ENCODE measurements around the gene DDX51.

Gene DDX51

DNA sequence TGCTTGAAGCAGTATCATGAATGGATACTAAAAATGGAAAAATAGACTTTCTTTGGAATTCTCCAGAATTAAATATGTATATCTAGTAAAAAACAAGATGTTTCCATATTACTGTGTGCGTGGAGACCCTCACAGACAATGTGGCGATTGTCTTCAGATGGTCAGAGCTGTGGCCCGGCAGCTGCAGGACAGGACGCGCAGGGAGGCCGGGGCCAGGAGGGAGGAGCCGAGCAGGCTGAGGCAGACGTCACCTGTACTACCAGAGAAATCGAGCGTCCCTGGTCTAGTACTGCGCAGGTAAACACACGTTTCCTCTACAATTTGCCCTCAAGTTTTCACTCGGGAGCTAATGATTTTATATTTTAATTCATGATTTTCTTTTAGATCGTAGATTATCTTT lies 22.8 kb downstream of the DDX51 start:
- no peak for TF ChIP-seq ZBTB7A (IDR thresholded peaks at IDR 0.05; ENCODE audit: low read depth)
- no peak for TF ChIP-seq YY1 (IDR thresholded peaks at IDR 0.05; ENCODE audit: low read depth)
- TF ChIP-seq EP300 (IDR thresholded peaks at IDR 0.05; ENCODE audit: borderline replicate concordance): no peak
- TF ChIP-seq CREB1 (IDR thresholded peaks at IDR 0.05; ENCODE audit: low read depth): no peak
- TF ChIP-seq, protein P1, sequence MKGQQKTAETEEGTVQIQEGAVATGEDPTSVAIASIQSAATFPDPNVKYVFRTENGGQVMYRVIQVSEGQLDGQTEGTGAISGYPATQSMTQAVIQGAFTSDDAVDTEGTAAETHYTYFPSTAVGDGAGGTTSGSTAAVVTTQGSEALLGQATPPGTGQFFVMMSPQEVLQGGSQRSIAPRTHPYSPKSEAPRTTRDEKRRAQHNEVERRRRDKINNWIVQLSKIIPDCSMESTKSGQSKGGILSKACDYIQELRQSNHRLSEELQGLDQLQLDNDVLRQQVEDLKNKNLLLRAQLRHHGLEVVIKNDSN (IDR thresholded peaks at IDR 0.05): no peak
- no peak for TF ChIP-seq RAD21 (IDR thresholded peaks at IDR 0.05; ENCODE audit: low read depth)
- TF ChIP-seq, protein P2, sequence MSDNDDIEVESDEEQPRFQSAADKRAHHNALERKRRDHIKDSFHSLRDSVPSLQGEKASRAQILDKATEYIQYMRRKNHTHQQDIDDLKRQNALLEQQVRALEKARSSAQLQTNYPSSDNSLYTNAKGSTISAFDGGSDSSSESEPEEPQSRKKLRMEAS (IDR thresholded peaks at IDR 0.05): no peak
- no peak for TF ChIP-seq REST (IDR thresholded peaks at IDR 0.05; ENCODE audit: low read depth)
- no peak for TF ChIP-seq TCF12 (IDR thresholded peaks at IDR 0.05; ENCODE audit: low read depth)
- no peak for TF ChIP-seq TAF1 (IDR thresholded peaks at IDR 0.05; ENCODE audit: low read depth)
- TF ChIP-seq CEBPB (IDR thresholded peaks at IDR 0.05): no peak
- TF ChIP-seq TEAD4 (IDR thresholded peaks at IDR 0.05): no peak
- TF ChIP-seq FOXM1 (IDR thresholded peaks at IDR 0.05; ENCODE audit: borderline replicate concordance, low read depth): no peak

GRCh38 chr12:132118876-132119275 lies 25.2 kb downstream of the DDX51 start:
- no peak for TF ChIP-seq EP300 (IDR thresholded peaks at IDR 0.05; ENCODE audit: borderline replicate concordance)
- TF ChIP-seq, protein P2 (IDR thresholded peaks at IDR 0.05): no peak
- TF ChIP-seq, protein P1 (IDR thresholded peaks at IDR 0.05): no peak
- no peak for TF ChIP-seq FOXM1 (IDR thresholded peaks at IDR 0.05; ENCODE audit: borderline replicate concordance, low read depth)
- no peak for TF ChIP-seq YY1 (IDR thresholded peaks at IDR 0.05; ENCODE audit: low read depth)
- no peak for TF ChIP-seq NFIC (IDR thresholded peaks at IDR 0.05)
- TF ChIP-seq REST (IDR thresholded peaks at IDR 0.05; ENCODE audit: low read depth): no peak
- no peak for TF ChIP-seq TEAD4 (IDR thresholded peaks at IDR 0.05)
- no peak for TF ChIP-seq CEBPB (IDR thresholded peaks at IDR 0.05)
- TF ChIP-seq TCF12 (IDR thresholded peaks at IDR 0.05; ENCODE audit: low read depth): no peak
- no peak for TF ChIP-seq RAD21 (IDR thresholded peaks at IDR 0.05; ENCODE audit: low read depth)
- TF ChIP-seq TAF1 (IDR thresholded peaks at IDR 0.05; ENCODE audit: low read depth): no peak
- no peak for TF ChIP-seq ZBTB7A (IDR thresholded peaks at IDR 0.05; ENCODE audit: low read depth)
- TF ChIP-seq EGR1 (IDR thresholded peaks at IDR 0.05): no peak
- no peak for TF ChIP-seq CREB1 (IDR thresholded peaks at IDR 0.05; ENCODE audit: low read depth)

DNA sequence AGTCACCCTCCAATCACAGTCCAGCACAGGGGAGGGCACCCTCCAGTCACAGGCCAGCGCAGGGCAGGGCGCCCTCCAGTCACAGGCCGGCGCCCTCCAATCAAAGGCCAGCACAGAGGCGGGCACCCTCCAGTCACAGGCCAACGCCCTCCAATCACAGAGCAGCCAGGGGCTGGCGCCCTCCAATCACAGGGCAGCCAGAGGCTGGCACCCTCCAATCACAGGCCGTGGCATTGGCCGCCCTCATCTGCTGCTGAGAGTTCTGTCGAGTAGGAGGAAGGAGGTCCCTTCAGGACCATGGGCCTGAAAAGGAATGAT lies 26.6 kb downstream of the DDX51 start:
- TF ChIP-seq REST (IDR thresholded peaks at IDR 0.05; ENCODE audit: low read depth): no peak
- TF ChIP-seq FOXM1 (IDR thresholded peaks at IDR 0.05; ENCODE audit: borderline replicate concordance, low read depth): no peak
- TF ChIP-seq CEBPB (IDR thresholded peaks at IDR 0.05): no peak
- TF ChIP-seq EP300 (IDR thresholded peaks at IDR 0.05; ENCODE audit: borderline replicate concordance): no peak
- no peak for TF ChIP-seq ZBTB7A (IDR thresholded peaks at IDR 0.05; ENCODE audit: low read depth)
- TF ChIP-seq TCF12 (IDR thresholded peaks at IDR 0.05; ENCODE audit: low read depth): no peak
- TF ChIP-seq CREB1 (IDR thresholded peaks at IDR 0.05; ENCODE audit: low read depth): no peak
- no peak for TF ChIP-seq YY1 (IDR thresholded peaks at IDR 0.05; ENCODE audit: low read depth)
- no peak for TF ChIP-seq TEAD4 (IDR thresholded peaks at IDR 0.05)
- TF ChIP-seq, protein P1 (IDR thresholded peaks at IDR 0.05): no peak
- no peak for TF ChIP-seq RAD21 (IDR thresholded peaks at IDR 0.05; ENCODE audit: low read depth)
- no peak for TF ChIP-seq EGR1 (IDR thresholded peaks at IDR 0.05)
- TF ChIP-seq NFIC (IDR thresholded peaks at IDR 0.05): no peak
- TF ChIP-seq TAF1 (IDR thresholded peaks at IDR 0.05; ENCODE audit: low read depth): no peak
- TF ChIP-seq, protein P2 (IDR thresholded peaks at IDR 0.05): no peak
